ENCODE data around the gene NUP37.
"Not testable (repeated sequence)": the region's sequence is repeated elsewhere in the genome, so short reads cannot be mapped to it uniquely, and the experiment has no call there.

The NUP37 gene

DNA sequence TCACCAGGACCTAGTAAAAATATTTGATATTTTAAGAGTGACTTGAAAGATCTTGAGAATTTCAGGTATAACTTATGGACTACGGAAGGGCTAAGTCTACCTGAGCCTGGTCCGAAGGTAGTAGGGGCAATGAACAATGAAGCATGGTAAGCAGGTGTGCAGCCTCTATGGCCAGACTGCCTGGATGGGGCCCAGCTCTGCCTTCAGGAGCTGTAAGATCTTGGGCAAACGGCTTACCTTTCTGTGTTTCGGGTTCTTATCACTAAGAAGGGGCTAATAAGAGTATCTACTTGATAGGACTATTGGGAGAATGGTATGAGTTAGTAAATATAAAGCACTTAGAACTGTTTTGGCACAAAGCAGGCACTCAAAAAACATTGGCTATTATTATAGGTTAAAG, 39.1 kb downstream of the NUP37 start:
- DNase-seq: no peak

- not testable (repeated sequence) for DNase-seq
Measured at GRCh38 chr12:102072092-102072491, 47.8 kb downstream of the NUP37 start.

GRCh38 chr12:102069707-102070106, 50.2 kb downstream of the NUP37 start:
- DNase-seq: no peak

GRCh38 chr12:102067574-102068258, 52.2 kb downstream of the NUP37 start:
- DNase-seq: no peak

GRCh38 chr12:102064476-102064875, 55.4 kb downstream of the NUP37 start:
- no peak for DNase-seq

- DNase-seq: no peak
Measured at GRCh38 chr12:102063069-102063468, 56.8 kb downstream of the NUP37 start.

GRCh38 chr12:102062419-102062806, 57.5 kb downstream of the NUP37 start:
- no peak for DNase-seq

DNA sequence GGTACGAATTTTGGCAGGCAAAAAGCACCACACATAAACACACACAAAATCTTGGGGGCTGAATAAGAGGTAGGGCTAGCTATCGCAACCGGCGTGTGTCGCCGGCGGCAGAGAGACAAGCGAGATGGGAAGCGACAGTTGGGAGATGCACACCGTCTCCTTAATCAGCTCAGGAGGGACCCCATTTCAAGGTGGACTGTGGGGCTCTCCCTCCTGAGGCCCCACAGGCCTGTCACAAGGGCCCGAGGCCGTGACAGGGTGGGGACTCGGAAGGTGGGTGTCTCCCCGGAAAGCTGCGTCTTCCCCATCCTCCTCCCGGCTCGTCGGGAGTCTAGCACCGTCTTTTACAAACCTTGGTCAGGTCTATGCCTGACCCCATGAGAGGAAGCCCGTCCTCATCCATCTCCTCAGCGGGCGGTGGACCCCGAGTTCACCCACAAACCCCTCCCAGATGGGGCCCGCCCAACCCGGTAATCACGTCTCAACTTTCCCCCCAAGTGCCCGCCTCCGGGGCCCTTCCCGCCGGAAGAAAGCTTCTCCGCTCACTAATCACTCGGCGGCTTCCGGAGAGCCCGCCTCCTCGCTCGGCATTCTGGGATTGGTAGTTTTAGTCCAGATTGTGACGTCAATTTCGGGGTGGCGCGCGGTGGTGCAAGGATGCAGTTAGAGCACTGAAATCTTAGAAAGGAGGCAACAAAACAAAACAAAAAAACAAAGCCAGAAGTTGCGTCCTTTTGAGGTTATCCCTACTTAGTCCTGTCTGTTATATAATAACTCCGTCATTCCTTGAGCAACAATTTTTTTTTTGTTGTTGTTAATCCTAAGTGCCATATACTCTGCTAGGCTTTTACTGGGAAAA, 58.1 kb downstream of the NUP37 start, which contains the start of gene WASHC3:
WASHC3 (minus strand) TSS at position 432 of the 859 bp plus-strand sequence; CDS start at position 403, 29 bp downstream.
- peak; percentile 92 for DNase-seq

- DNase-seq: no peak
Measured at GRCh38 chr12:102061096-102061559, 58.8 kb downstream of the NUP37 start.

DNA sequence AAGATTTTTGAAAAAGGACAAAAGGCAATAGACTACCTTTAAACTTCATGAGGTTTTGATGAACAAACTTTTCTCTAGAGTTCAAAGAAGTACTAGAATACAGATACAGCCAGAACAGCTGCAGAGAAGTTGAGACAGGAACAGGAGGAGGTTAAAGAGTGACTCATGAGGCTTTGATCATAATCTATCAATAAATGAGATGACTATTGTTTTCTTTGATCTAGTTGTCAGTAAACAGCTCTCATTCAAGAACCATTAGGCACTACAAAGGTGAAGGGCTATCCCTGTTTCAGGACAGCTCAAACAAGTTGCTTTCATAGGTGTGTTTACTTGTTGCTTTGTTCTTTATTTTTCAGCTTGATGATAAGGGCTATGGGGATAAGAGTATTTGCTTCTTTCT, 60.6 kb downstream of the NUP37 start:
- DNase-seq: no peak

GRCh38 chr12:102054345-102054744, 65.6 kb downstream of the NUP37 start:
- no peak for DNase-seq

GRCh38 chr12:102053062-102053349, 66.9 kb downstream of the NUP37 start:
- DNase-seq: no peak

GRCh38 chr12:102052192-102053061, 67.5 kb downstream of the NUP37 start:
- DNase-seq: no peak

DNA sequence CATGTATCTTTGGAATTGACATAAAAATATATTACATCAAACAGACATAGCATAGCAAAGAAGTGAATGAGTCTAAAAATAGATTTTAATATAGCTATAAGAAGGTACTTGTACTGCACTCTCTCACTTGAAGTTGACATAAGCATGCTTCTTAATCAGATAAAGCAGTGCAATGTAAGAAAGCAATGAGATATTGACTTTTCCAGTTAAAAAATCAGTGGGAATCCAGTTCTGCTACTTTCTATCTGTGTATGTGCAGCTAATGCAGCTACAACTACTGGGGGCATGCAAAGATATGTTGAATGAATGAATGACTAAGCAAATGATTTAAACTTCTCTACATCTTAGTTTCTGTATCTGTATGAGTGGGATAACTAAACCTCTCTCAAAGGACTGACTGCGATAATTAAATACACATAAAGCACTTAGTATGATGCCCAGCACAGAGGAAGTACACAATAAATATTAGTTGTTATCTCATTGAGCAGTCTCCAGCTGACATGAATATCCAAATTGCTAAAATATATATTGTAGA, 68.4 kb downstream of the NUP37 start:
- DNase-seq: no peak

DNA sequence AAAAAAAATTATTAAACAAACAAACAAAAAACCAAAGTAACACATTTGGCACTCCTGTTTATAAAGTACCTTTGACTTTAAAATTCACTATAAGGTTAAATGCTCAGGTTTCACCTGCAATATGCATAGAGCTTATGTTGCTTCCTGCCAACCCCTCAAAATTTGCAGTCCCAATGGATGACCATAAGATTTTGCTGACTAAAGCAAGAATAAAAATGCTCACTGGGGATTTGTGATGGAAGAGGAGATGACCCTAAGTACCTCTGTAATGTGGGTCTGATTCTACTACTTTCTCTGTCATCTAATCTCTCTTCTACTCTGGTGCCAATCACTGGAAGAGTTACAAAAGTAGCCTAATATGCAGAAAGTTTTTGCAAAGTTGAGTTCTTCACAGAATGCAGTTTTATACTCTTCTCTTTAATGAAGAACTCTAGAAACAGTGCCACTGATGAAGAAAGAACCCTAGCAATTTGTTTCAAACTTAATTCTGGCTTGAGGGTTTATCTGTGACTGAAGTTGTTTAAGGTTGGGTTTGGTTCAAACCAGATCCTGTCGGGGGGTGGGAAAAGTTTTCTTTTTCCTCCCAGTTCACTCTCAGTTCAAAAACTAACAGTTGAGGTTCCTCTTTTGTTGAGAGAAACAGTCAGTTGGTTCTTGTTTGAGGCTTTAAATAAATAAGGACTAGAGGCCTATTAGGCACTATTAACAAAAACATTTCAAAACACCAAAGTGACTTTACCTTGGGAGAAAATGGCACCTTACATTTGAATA, 69.1 kb downstream of the NUP37 start:
- DNase-seq: no peak

GRCh38 chr12:102043928-102044327, 76.0 kb downstream of the NUP37 start:
- DNase-seq: no peak

- DNase-seq: no peak
Measured at GRCh38 chr12:102033991-102034745, 85.7 kb downstream of the NUP37 start.

GRCh38 chr12:102031852-102032251, 88.1 kb downstream of the NUP37 start:
- DNase-seq: no peak

GRCh38 chr12:102029141-102029540, 90.8 kb downstream of the NUP37 start:
- no peak for DNase-seq

- DNase-seq: no peak
Measured at GRCh38 chr12:102026728-102027127, 93.2 kb downstream of the NUP37 start.

DNA sequence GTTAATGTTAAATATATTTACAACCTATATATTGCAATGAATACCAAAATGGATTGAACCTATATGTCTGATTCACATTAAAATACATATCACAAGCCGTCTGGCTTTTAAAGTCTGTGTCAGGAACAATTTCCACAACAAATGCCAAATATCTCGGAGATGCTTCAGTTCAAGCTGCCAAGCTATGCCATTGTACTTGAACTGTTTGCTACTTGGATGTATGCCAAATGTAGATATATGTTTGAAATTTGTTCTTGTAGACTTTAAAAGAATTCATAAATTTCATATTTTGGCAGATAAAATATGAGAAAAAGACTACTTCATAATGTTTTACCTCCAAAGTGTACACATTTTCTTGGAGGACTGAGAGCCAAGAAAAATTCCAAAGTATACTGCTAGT, 95.1 kb downstream of the NUP37 start:
- no peak for DNase-seq
